ENCODE results near the gene SCFD1.

The SCFD1 gene

DNA sequence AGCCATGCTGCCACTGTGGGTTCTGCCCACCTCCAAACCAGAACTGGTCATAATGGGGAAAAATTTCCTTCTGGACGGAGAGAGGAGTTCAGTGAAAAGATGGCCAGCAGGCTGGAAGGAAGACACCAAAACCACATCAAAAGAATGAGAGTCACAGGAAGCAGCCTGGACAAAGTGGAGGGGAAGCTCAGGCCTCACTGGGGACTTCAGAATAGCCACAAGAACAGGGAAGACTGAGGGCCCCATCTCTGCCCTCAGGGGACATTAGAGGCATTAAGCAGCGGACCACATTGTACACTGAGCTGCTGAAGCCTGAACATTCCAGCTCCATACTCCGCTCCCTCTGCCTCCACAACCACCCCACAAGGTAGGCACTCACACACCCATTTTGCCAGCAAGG is 132.7 kb downstream of the SCFD1 start:
- Histone ChIP-seq H3K79me2 (no peaks in the 10 kb centered on the region), H3K4me1 (no peaks in the 10 kb centered on the region), H3K4me3 (ENCODE audit: low read depth, low read length) (no peak overlapping the region), H3K27ac (no peak overlapping the region), H3K9ac (no peak overlapping the region), H3K36me3 (ENCODE audit: control insufficient read depth, insufficient read depth, low read length) (no peaks in the 10 kb centered on the region), H3K27me3 (ENCODE audit: control insufficient read depth, insufficient read depth, low read length) (no peaks in the 10 kb centered on the region), H2AFZ (no peak overlapping the region), H3K4me2 (ENCODE audit: low read length) (no peak overlapping the region), H3K9me3 (ENCODE audit: control insufficient read depth, low read length) (no peaks in the 10 kb centered on the region)
- TF ChIP-seq, protein P1, sequence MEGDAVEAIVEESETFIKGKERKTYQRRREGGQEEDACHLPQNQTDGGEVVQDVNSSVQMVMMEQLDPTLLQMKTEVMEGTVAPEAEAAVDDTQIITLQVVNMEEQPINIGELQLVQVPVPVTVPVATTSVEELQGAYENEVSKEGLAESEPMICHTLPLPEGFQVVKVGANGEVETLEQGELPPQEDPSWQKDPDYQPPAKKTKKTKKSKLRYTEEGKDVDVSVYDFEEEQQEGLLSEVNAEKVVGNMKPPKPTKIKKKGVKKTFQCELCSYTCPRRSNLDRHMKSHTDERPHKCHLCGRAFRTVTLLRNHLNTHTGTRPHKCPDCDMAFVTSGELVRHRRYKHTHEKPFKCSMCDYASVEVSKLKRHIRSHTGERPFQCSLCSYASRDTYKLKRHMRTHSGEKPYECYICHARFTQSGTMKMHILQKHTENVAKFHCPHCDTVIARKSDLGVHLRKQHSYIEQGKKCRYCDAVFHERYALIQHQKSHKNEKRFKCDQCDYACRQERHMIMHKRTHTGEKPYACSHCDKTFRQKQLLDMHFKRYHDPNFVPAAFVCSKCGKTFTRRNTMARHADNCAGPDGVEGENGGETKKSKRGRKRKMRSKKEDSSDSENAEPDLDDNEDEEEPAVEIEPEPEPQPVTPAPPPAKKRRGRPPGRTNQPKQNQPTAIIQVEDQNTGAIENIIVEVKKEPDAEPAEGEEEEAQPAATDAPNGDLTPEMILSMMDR (IDR thresholded peaks at IDR 0.05): no peak

DNA sequence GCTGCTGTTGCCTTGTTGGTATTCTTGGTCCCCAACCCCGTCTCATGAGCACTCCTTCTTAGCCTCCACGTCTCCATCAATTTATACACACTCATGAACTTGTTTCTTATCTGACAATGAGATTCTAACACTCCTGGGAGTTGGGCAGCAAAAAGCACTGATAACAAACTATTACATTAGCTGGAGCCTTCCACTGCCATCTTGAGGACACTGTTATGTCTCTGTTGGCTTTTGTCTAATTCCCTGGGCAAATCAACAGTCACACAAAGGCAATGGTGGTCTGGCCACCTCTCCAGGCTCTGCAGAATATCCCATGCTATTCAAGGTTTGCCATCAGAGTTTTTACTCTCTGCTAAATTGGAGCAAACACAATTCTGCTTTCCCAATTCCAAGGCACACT is 134.5 kb downstream of the SCFD1 start:
- no peak overlapping the region for H3K9ac ChIP-seq
- TF ChIP-seq, protein P1 (IDR thresholded peaks at IDR 0.05): no peak
- no peaks in the 10 kb centered on the region for H3K27me3 ChIP-seq (ENCODE audit: control insufficient read depth, insufficient read depth, low read length)
- no peak overlapping the region for H2AFZ ChIP-seq
- H3K36me3 ChIP-seq (ENCODE audit: control insufficient read depth, insufficient read depth, low read length): no peaks in the 10 kb centered on the region
- H3K27ac ChIP-seq: no peak overlapping the region
- no peak overlapping the region for H3K4me3 ChIP-seq (ENCODE audit: low read depth, low read length)
- peaks cover 6% of the 10 kb centered on the region for H3K4me1 ChIP-seq
- H3K4me2 ChIP-seq (ENCODE audit: low read length): no peak overlapping the region
- no peaks in the 10 kb centered on the region for H3K79me2 ChIP-seq
- H3K9me3 ChIP-seq (ENCODE audit: control insufficient read depth, low read length): no peaks in the 10 kb centered on the region

DNA sequence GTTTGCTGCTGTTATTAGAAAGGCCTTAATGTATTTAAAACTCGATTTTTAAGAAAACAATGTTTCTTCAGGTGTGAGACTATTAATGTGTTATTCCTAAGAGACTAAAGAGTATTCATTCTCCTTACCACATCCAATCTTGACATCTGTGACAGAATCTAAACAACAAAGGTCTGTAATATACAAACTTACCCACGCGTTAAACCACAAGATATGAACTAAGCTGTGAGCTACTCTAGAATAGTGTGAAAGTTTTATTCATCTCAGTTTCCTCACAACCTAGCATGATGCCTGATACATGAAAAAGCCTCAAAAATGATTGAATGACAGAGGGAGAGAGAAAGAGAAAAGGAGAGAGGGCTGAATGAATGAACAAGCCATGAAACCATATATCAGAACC is 135.0 kb downstream of the SCFD1 start:
- no peak overlapping the region for H3K4me2 ChIP-seq (ENCODE audit: low read length)
- H3K79me2 ChIP-seq: no peaks in the 10 kb centered on the region
- TF ChIP-seq, protein P1 (IDR thresholded peaks at IDR 0.05): no peak
- no peak overlapping the region for H2AFZ ChIP-seq
- peaks cover 6% of the 10 kb centered on the region for H3K4me1 ChIP-seq
- H3K4me3 ChIP-seq (ENCODE audit: low read depth, low read length): no peak overlapping the region
- H3K36me3 ChIP-seq (ENCODE audit: control insufficient read depth, insufficient read depth, low read length): no peaks in the 10 kb centered on the region
- H3K27ac ChIP-seq: no peak overlapping the region
- H3K9ac ChIP-seq: no peak overlapping the region
- H3K27me3 ChIP-seq (ENCODE audit: control insufficient read depth, insufficient read depth, low read length): no peaks in the 10 kb centered on the region
- no peaks in the 10 kb centered on the region for H3K9me3 ChIP-seq (ENCODE audit: control insufficient read depth, low read length)

DNA sequence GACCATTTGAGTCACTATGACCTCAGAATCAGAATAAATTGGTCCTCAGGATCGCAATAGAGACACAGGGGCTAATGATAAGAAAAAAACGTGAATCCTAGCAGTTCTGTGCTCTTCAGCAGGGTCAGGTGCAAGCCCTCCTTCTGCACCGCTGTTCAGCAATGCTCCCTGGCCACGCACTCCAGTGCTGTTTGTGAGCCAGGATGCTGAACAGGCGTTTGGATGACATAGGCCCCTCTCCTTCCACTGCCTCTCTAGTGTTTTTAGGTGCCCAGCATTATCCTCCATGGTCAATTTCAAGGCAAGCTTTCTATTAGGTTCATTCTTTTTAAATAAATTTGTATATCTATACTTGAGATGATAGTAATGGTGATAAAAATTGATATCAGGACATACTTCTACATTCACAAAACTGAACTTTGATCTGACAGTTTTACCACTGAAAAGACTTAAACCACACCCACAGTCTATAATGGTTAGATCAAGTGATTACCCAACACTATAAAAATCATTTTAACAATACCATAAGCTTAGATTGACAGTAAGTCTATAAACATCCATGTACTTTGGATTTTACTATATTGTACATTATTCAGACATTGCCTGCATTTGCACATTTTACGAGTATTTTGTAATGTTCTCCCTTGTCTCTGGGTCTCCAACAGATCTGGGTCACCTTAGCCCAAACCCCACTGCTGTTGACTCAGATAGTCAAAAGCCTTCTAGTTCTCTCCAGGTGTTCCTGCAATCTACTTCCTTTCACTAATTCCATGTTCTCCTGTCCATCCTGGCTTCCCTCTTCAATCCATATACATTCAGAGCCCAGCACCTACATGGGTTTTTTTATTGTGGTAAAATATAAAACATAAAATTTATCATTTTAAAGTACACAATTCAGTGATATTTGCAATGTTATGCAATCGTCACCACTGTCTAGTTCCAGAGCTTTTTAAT is 137.3 kb downstream of the SCFD1 start:
- H3K4me1 ChIP-seq: peaks cover 6% of the 10 kb centered on the region
- no peak overlapping the region for H3K4me2 ChIP-seq (ENCODE audit: low read length)
- no peaks in the 10 kb centered on the region for H3K9me3 ChIP-seq (ENCODE audit: control insufficient read depth, low read length)
- TF ChIP-seq, protein P1 (IDR thresholded peaks at IDR 0.05): no peak
- no peaks in the 10 kb centered on the region for H3K79me2 ChIP-seq
- H2AFZ ChIP-seq: no peak overlapping the region
- no peak overlapping the region for H3K4me3 ChIP-seq (ENCODE audit: low read depth, low read length)
- H3K27ac ChIP-seq: no peak overlapping the region
- no peaks in the 10 kb centered on the region for H3K36me3 ChIP-seq (ENCODE audit: control insufficient read depth, insufficient read depth, low read length)
- no peak overlapping the region for H3K9ac ChIP-seq
- no peaks in the 10 kb centered on the region for H3K27me3 ChIP-seq (ENCODE audit: control insufficient read depth, insufficient read depth, low read length)

DNA sequence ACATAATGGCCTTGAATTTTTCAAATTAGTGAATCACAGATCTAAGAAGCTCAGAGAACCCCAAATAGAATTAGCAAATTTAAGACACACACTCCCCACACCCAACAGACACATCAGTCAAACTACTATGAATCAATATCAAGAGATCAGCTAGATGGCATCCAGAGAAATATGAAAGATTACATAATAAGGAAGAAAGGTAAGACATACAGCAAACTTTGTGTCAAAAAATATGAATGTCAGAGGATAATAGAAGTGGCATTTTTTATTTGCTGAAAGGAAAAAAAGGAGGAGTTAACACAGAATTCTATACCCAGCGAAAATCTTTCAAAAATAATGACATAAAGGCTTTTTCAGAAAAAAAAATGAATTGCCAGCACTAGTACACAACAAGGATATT is 141.8 kb downstream of the SCFD1 start:
- Histone ChIP-seq H2AFZ (no peak overlapping the region), H3K4me2 (ENCODE audit: low read length) (no peak overlapping the region), H3K36me3 (ENCODE audit: control insufficient read depth, insufficient read depth, low read length) (no peaks in the 10 kb centered on the region), H3K4me3 (ENCODE audit: low read depth, low read length) (no peak overlapping the region), H3K4me1 (peaks cover 6% of the 10 kb centered on the region), H3K79me2 (no peaks in the 10 kb centered on the region), H3K9ac (no peak overlapping the region), H3K9me3 (ENCODE audit: control insufficient read depth, low read length) (no peaks in the 10 kb centered on the region), H3K27ac (no peak overlapping the region), H3K27me3 (ENCODE audit: control insufficient read depth, insufficient read depth, low read length) (no peaks in the 10 kb centered on the region)
- TF ChIP-seq, protein P1 (IDR thresholded peaks at IDR 0.05): no peak

Measured in parathyroid adenoma (tissue), 2 donors.